Neural progenitor cell (in vitro differentiated cells): ENCODE measurements around the gene CDH9. TPM values are rescaled to one million over a fixed set of nuclear protein-coding genes. Genes with fewer than 3 reads are reported as not detected.

Source experiments
- DNase-seq: peaks from one replicate; pipeline ENCODE4 v3.0.0-alpha.2; 2016; ENCODE audit warnings: low spot score
- H2AFZ ChIP-seq: fragments of 200-600 bp; sonication (generic); replicated peaks from 2 replicates; pipeline ENCODE4 v1.6.1; 2016; ENCODE audit warnings: antibody characterized with exemption
- H3F3A ChIP-seq: fragments of 200-600 bp; sonication (generic); 2 replicates; pipeline ENCODE4 v1.6.1; 2016; ENCODE audit warnings: antibody characterized with exemption, low read depth
- H3K27ac ChIP-seq: fragments of 200-600 bp; sonication (generic); 2 replicates; pipeline ENCODE4 v1.5.1; 2016; ENCODE audit warnings: mild to moderate bottlenecking
- H3K27me3 ChIP-seq: fragments of 200-600 bp; sonication (generic); 2 replicates; pipeline ENCODE4 v1.6.1; 2016; ENCODE audit warnings: mild to moderate bottlenecking, moderate library complexity
- H3K36me3 ChIP-seq: fragments of 200-600 bp; sonication (generic); 2 replicates; pipeline ENCODE4 v1.5.1; 2016
- H3K4me1 ChIP-seq: fragments of 200-600 bp; sonication (generic); 2 replicates; pipeline ENCODE4 v1.6.1; 2016; ENCODE audit warnings: mixed run types
- H3K4me2 ChIP-seq: fragments of 200-600 bp; sonication (generic); 2 replicates; pipeline ENCODE4 v1.6.1; 2016
- H3K4me3 ChIP-seq: fragments of 200-600 bp; sonication (generic); 2 replicates; pipeline ENCODE4 v1.5.1; 2016
- H3K79me2 ChIP-seq: fragments of 200-600 bp; sonication (generic); 2 replicates; pipeline ENCODE4 v1.6.1; 2016; ENCODE audit warnings: low read depth
- H3K9ac ChIP-seq: fragments of 200-600 bp; sonication (generic); 2 replicates; pipeline ENCODE4 v1.6.1; 2016
- H3K9me3 ChIP-seq: fragments of 200-600 bp; sonication (generic); 2 replicates; pipeline ENCODE4 v1.5.1; 2016; ENCODE audit warnings: low read depth
- H4K20me1 ChIP-seq: fragments of 200-600 bp; sonication (generic); 2 replicates; pipeline ENCODE4 v1.6.1; 2016; ENCODE audit warnings: low read depth
- H3K27ac Mint-ChIP-seq: 3 replicates; pipeline ENCODE4 v1.8.0; 2021; ENCODE audit warnings: mixed read lengths
- H3K27me3 Mint-ChIP-seq: 2 replicates; pipeline ENCODE4 v1.8.0; 2022; ENCODE audit warnings: low read depth, mild to moderate bottlenecking, inconsistent platforms, moderate library complexity, mixed read lengths; ENCODE audit not compliant: insufficient read depth
- H3K36me3 Mint-ChIP-seq: 3 replicates; pipeline ENCODE4 v1.8.0; 2021; ENCODE audit warnings: mixed read lengths
- H3K4me1 Mint-ChIP-seq: 3 replicates; pipeline ENCODE4 v1.8.0; 2021; ENCODE audit warnings: mixed read lengths
- H3K4me3 Mint-ChIP-seq: 3 replicates; pipeline ENCODE4 v1.8.0; 2021; ENCODE audit warnings: mild to moderate bottlenecking, moderate library complexity, mixed read lengths
- H3K9me3 Mint-ChIP-seq: 3 replicates; pipeline ENCODE4 v1.8.0; 2020; ENCODE audit warnings: mixed read lengths
- EZH2 ChIP-seq: fragments of 200-600 bp; sonication (generic); IDR thresholded peaks from 2 replicates; pipeline ENCODE4 v1.6.1; 2017; ENCODE audit warnings: antibody characterized with exemption, mild to moderate bottlenecking, moderate library complexity
- EZH2phosphoT487 ChIP-seq: fragments of 200-600 bp; sonication (generic); IDR thresholded peaks from 2 replicates; pipeline ENCODE4 v1.6.1; 2017; ENCODE audit warnings: antibody characterized with exemption
- total RNA-seq: library from RNA; depleted of rRNA; stranded (reverse); fragments of >200 nt; gene quantifications from 2 replicates; pipeline ENCODE4 v1.2.3, GENCODE V29; 2015; ENCODE audit warnings: low replicate concordance
- TF ChIP-seq, protein P1 (sequence below): fragments of 200-600 bp; sonication (generic); IDR thresholded peaks from 2 replicates; pipeline ENCODE4 v1.5.1; 2017; ENCODE audit warnings: antibody characterized with exemption, mild to moderate bottlenecking

The CDH9 gene
- total RNA-seq, 1 donor from 2014 or later, result 2.8 TPM

DNA sequence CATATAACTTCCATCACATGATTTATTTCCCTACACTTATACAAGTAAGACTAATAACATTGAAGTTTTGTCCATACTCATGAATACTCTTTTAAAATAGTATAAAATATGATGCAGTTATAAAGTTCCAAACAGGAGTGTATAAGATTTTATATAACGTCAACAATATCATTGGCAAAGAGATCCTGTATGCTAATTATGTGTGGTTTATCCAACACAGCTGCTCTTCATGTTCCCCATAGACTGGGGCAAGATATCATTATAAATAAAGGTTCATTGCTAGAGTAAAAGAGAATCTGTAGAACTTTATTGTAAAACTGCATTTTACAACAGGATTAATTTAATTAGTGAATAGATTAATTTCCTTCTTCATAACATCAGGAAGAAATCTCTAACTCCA is 16.9 kb downstream of the CDH9 start:
- DNase-seq, result no peak
- no peak overlapping the region for H2AFZ ChIP-seq
- Mint-ChIP-seq H3K27ac (no peak overlapping the region), H3K9me3 (no peaks in the 10 kb centered on the region), H3K4me1 (no peaks in the 10 kb centered on the region), H3K36me3 (no peaks in the 10 kb centered on the region), H3K4me3 (no peak overlapping the region), H3K27me3 (no peaks in the 10 kb centered on the region)
- no peaks in the 10 kb centered on the region for H3K4me1 ChIP-seq
- H3K4me3 ChIP-seq, result no peak overlapping the region
- H3K27me3 ChIP-seq, result no peaks in the 10 kb centered on the region
- H3K79me2 ChIP-seq, result no peaks in the 10 kb centered on the region
- no peaks in the 10 kb centered on the region for H3K9me3 ChIP-seq
- no peaks in the 10 kb centered on the region for H3K36me3 ChIP-seq
- H3F3A ChIP-seq, result no peaks in the 10 kb centered on the region
- H3K9ac ChIP-seq, result no peak overlapping the region
- H3K4me2 ChIP-seq, result no peak overlapping the region
- H4K20me1 ChIP-seq, result no peaks in the 10 kb centered on the region
- H3K27ac ChIP-seq, result no peak overlapping the region
- TF ChIP-seq, protein P1, sequence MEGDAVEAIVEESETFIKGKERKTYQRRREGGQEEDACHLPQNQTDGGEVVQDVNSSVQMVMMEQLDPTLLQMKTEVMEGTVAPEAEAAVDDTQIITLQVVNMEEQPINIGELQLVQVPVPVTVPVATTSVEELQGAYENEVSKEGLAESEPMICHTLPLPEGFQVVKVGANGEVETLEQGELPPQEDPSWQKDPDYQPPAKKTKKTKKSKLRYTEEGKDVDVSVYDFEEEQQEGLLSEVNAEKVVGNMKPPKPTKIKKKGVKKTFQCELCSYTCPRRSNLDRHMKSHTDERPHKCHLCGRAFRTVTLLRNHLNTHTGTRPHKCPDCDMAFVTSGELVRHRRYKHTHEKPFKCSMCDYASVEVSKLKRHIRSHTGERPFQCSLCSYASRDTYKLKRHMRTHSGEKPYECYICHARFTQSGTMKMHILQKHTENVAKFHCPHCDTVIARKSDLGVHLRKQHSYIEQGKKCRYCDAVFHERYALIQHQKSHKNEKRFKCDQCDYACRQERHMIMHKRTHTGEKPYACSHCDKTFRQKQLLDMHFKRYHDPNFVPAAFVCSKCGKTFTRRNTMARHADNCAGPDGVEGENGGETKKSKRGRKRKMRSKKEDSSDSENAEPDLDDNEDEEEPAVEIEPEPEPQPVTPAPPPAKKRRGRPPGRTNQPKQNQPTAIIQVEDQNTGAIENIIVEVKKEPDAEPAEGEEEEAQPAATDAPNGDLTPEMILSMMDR, result no peak
- TF ChIP-seq EZH2 (no peak), EZH2phosphoT487 (no peak)

GRCh38 chr5:27020973-27021372 is 17.4 kb downstream of the CDH9 start:
- Histone ChIP-seq H3K9me3 (no peaks in the 10 kb centered on the region), H3K4me2 (no peak overlapping the region), H3K4me1 (no peaks in the 10 kb centered on the region), H4K20me1 (no peaks in the 10 kb centered on the region), H3K4me3 (no peak overlapping the region), H3K36me3 (no peaks in the 10 kb centered on the region), H3K27ac (no peak overlapping the region), H3F3A (no peaks in the 10 kb centered on the region), H3K9ac (no peak overlapping the region), H2AFZ (no peak overlapping the region), H3K79me2 (no peaks in the 10 kb centered on the region), H3K27me3 (no peaks in the 10 kb centered on the region)
- no peak overlapping the region for H3K4me3 Mint-ChIP-seq
- no peak overlapping the region for H3K27ac Mint-ChIP-seq
- H3K4me1 Mint-ChIP-seq, result no peaks in the 10 kb centered on the region
- DNase-seq, result no peak
- TF ChIP-seq EZH2phosphoT487 (no peak), EZH2 (no peak)
- TF ChIP-seq, protein P1, result peak; percentile 36
- no peaks in the 10 kb centered on the region for H3K36me3 Mint-ChIP-seq
- no peaks in the 10 kb centered on the region for H3K9me3 Mint-ChIP-seq
- no peaks in the 10 kb centered on the region for H3K27me3 Mint-ChIP-seq

- H3K9me3 ChIP-seq, result no peaks in the 10 kb centered on the region
- H3K4me2 ChIP-seq, result no peak overlapping the region
- no peak overlapping the region for H2AFZ ChIP-seq
- no peaks in the 10 kb centered on the region for H4K20me1 ChIP-seq
- no peaks in the 10 kb centered on the region for H3K27me3 Mint-ChIP-seq
- H3K27ac Mint-ChIP-seq, result no peak overlapping the region
- no peak overlapping the region for H3K9ac ChIP-seq
- no peak overlapping the region for H3K4me3 Mint-ChIP-seq
- H3K4me1 ChIP-seq, result no peaks in the 10 kb centered on the region
- DNase-seq, result no peak
- TF ChIP-seq EZH2 (no peak), EZH2phosphoT487 (no peak)
- TF ChIP-seq, protein P1, result no peak
- no peak overlapping the region for H3K27ac ChIP-seq
- H3K79me2 ChIP-seq, result no peaks in the 10 kb centered on the region
- H3K4me3 ChIP-seq, result no peak overlapping the region
- no peaks in the 10 kb centered on the region for H3K9me3 Mint-ChIP-seq
- no peaks in the 10 kb centered on the region for H3F3A ChIP-seq
- no peaks in the 10 kb centered on the region for H3K36me3 ChIP-seq
- H3K4me1 Mint-ChIP-seq, result no peaks in the 10 kb centered on the region
- no peaks in the 10 kb centered on the region for H3K27me3 ChIP-seq
- no peaks in the 10 kb centered on the region for H3K36me3 Mint-ChIP-seq
These were observed 22.6 kb downstream of the CDH9 start for GRCh38 chr5:27015758-27016157.

DNA sequence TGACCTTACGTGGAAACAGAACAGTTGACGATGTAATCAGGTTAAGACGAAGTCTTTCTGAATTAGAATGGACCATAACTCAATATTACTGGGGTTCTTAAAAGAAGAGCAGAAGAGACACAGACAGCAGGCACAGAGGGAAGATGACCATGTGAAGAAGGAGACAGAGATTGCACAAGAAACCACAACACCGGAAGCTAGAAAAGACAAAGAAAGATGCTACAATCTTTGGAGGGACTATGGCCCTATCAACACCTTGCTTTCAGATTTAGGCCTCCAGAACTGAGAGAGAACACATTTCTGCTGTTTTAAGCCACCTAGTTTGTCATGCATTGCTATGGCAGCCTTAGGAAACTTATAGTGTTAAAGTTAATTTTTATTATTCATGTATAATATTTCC is 27.1 kb downstream of the CDH9 start:
- Mint-ChIP-seq H3K9me3 (no peaks in the 10 kb centered on the region), H3K4me3 (no peak overlapping the region), H3K36me3 (no peaks in the 10 kb centered on the region), H3K4me1 (no peaks in the 10 kb centered on the region), H3K27ac (no peak overlapping the region), H3K27me3 (no peaks in the 10 kb centered on the region)
- Histone ChIP-seq H3K79me2 (no peaks in the 10 kb centered on the region), H4K20me1 (no peaks in the 10 kb centered on the region), H3K4me1 (no peaks in the 10 kb centered on the region), H3K9ac (no peak overlapping the region), H3K4me2 (no peak overlapping the region), H3K36me3 (no peaks in the 10 kb centered on the region), H3F3A (no peaks in the 10 kb centered on the region), H3K27ac (no peak overlapping the region), H3K4me3 (no peak overlapping the region), H3K9me3 (no peaks in the 10 kb centered on the region), H2AFZ (peak overlapping the region; percentile 56), H3K27me3 (no peaks in the 10 kb centered on the region)
- DNase-seq, result no peak
- TF ChIP-seq EZH2phosphoT487 (no peak), EZH2 (no peak)
- TF ChIP-seq, protein P1, result no peak
